Muscle of back (tissue), 11 donors: ENCODE measurements around the gene MRPS21. TPM values are rescaled to one million over a fixed set of nuclear protein-coding genes. Genes with fewer than 3 reads are reported as not detected.

ENCODE experiments used
- DNase-seq, 3 donors: peaks; one replicate each; pipeline versions ENCODE4 v3.0.0 to v3.0.0-alpha.2; 2013
- polyA plus RNA-seq, 10 donors: library from polyadenylated mRNA; unstranded; fragments of 120-200 nt; gene quantifications; one replicate each; pipeline ENCODE4 v1.2.1, GENCODE V29; 2013; ENCODE audit not compliant: insufficient read length in 10 of 10

MRPS21 gene
- polyA plus RNA-seq, 10 donors: 39.9 to 59.1 (median 44.1) TPM

- DNase-seq: no peak
Measured at GRCh38 chr1:150352866-150353265, 59.2 kb downstream of the MRPS21 start.

Other genes starting within 250 kb of the MRPS21 start
- gene VPS45, start 226.1 kb upstream of the MRPS21 start, polyA plus RNA-seq: 10 to 100 TPM; 38.4 to 60.2 (median 47.9) TPM
- 10 to 100 TPM; 64.0 to 93.4 (median 78.0) TPM for gene PLEKHO1, start 143.9 kb upstream of the MRPS21 start, polyA plus RNA-seq
- 10 to 100 TPM; 35.6 to 54.5 (median 44.6) TPM for gene ANP32E, start 57.7 kb upstream of the MRPS21 start, polyA plus RNA-seq
- gene CA14, start 36.1 kb upstream of the MRPS21 start, polyA plus RNA-seq: 1 to 10 TPM; 2.9 to 9.7 (median 5.1) TPM
- gene APH1A, start 24.8 kb upstream of the MRPS21 start, polyA plus RNA-seq: 100 to 1,000 TPM in 8 of 10 donors, 10 to 100 TPM in 2; 97.3 to 128 (median 112) TPM
- 10 to 100 TPM; 28.6 to 60.0 (median 40.3) TPM for gene C1orf54, start 21.1 kb upstream of the MRPS21 start, polyA plus RNA-seq
- 1 to 10 TPM; 1.7 to 5.8 (median 3.3) TPM for gene CIART, start 11.3 kb upstream of the MRPS21 start, polyA plus RNA-seq
- gene PRPF3, start 27.7 kb downstream of the MRPS21 start, polyA plus RNA-seq: 10 to 100 TPM; 26.8 to 66.6 (median 37.7) TPM
- 10 to 100 TPM; 20.8 to 29.3 (median 24.4) TPM for gene RPRD2, start 70.3 kb downstream of the MRPS21 start, polyA plus RNA-seq
- 10 to 100 TPM; 15.0 to 25.3 (median 19.0) TPM for gene TARS2, start 193.6 kb downstream of the MRPS21 start, polyA plus RNA-seq
- 10 to 100 TPM in 1 of 10 donors, 1 to 10 TPM in 9; 3.3 to 13.7 (median 4.3) TPM for gene ECM1, start 214.2 kb downstream of the MRPS21 start, polyA plus RNA-seq
- under 1 TPM in 8 of 10 donors, not detected in 2; 0.43 to 0.99 (median 0.65) TPM for gene FALEC, start 221.9 kb downstream of the MRPS21 start, polyA plus RNA-seq